ENCODE results near the gene SGCD.

DNA sequence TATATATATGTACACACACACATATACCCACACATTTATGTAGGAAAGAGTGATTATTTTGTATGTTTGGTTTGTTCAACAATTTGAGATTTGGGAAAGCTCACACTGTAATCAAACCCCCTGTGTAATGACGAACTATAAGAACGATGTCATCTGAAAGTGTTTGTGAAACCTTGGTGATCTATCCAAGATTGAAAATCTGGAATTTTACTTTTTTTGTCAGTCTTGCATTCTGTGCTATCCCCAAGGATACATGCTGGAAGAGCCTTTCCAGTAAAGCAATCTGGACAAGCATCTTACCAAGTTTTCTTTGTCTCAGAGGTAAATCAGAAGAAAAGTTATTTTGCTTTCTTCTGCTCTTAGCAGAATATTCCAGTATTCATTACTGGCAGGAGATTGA is 23.3 kb downstream of the SGCD start:
- TF ChIP-seq, protein P1, sequence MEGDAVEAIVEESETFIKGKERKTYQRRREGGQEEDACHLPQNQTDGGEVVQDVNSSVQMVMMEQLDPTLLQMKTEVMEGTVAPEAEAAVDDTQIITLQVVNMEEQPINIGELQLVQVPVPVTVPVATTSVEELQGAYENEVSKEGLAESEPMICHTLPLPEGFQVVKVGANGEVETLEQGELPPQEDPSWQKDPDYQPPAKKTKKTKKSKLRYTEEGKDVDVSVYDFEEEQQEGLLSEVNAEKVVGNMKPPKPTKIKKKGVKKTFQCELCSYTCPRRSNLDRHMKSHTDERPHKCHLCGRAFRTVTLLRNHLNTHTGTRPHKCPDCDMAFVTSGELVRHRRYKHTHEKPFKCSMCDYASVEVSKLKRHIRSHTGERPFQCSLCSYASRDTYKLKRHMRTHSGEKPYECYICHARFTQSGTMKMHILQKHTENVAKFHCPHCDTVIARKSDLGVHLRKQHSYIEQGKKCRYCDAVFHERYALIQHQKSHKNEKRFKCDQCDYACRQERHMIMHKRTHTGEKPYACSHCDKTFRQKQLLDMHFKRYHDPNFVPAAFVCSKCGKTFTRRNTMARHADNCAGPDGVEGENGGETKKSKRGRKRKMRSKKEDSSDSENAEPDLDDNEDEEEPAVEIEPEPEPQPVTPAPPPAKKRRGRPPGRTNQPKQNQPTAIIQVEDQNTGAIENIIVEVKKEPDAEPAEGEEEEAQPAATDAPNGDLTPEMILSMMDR (conservative IDR thresholded peaks at IDR 0.05; ENCODE audit: low read length) = no peak
- TF ChIP-seq EZH2phosphoT487 (IDR thresholded peaks at IDR 0.05; ENCODE audit: borderline replicate concordance) = no peak

Measured in Loucy (cell line).